ENCODE data around the gene MTHFD2. TPM values are rescaled to one million over a fixed set of nuclear protein-coding genes. Genes with fewer than 3 reads are reported as not detected.
"Not testable (repeated sequence)": the region's sequence is repeated elsewhere in the genome, so short reads cannot be mapped to it uniquely, and the experiment has no call there.

MTHFD2 gene
- polyA plus RNA-seq, 6 donors from 2014 or later: 1.4 to 8.0 (median 4.6) TPM

DNA sequence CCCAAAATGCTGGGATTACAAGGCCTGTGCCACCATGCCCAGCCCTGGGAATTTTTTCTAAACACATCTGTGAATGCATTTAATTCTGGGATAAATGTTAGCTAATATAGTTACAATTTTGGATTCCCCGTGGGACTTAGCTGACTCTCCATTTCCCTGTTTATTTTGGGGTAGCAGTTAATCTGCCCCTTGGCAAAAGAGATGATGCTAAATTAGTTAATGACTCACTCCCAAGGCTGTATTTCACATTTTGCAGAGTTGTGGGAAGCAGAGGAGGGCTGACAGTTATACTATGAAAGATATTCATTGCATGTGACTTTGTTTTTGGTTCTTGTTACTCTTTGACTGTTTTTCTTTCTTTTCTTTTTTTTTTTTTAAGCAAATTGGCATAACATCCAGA, 3.2 kb downstream of the MTHFD2 start:
- Mint-ChIP-seq H3K27me3 (no peaks in the 10 kb centered on the region), H3K4me3 (peak overlapping the region in 2 of 8 donors; percentile 40 to 83), H3K9me3 (no peaks in the 10 kb centered on the region), H3K36me3 (no peaks in the 10 kb centered on the region), H3K27ac (peak overlapping the region in 1 of 6 donors; percentile 9), H3K4me1 (peaks cover 34 to 44% (median 36%) of the 10 kb centered on the region in 3 donors)
- no peak for ATAC-seq (ENCODE audit: low read depth in 2 of 2)
- DNase-seq: no peak

DNA sequence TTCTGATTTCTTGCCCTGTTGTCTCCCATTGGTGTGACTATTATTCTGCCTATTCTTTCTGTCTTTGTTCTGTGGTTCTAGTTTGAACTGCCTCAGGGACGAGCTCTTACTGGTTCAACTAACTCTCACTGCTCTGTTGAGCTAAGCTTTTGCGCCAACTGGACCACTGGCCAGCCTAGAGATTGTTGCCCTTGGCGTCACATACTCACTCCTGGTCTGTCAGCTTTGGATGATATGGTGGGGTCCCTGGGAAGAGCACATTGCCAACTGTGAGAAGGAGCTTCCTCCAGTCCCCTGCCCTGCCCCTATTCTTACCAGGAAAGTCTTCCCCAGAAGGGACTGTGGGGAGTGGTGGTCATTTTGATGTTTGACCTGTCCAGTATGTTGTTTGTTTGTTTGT, 6.0 kb downstream of the MTHFD2 start:
- H3K4me1 Mint-ChIP-seq: peaks cover 22 to 40% (median 23%) of the 10 kb centered on the region in 3 donors
- no peak overlapping the region for H3K27ac Mint-ChIP-seq
- no peak overlapping the region for H3K4me3 Mint-ChIP-seq
- H3K9me3 Mint-ChIP-seq: no peaks in the 10 kb centered on the region
- DNase-seq: no peak
- no peaks in the 10 kb centered on the region for H3K36me3 Mint-ChIP-seq
- H3K27me3 Mint-ChIP-seq: no peaks in the 10 kb centered on the region
- ATAC-seq (ENCODE audit: low read depth in 2 of 2): no peak

DNA sequence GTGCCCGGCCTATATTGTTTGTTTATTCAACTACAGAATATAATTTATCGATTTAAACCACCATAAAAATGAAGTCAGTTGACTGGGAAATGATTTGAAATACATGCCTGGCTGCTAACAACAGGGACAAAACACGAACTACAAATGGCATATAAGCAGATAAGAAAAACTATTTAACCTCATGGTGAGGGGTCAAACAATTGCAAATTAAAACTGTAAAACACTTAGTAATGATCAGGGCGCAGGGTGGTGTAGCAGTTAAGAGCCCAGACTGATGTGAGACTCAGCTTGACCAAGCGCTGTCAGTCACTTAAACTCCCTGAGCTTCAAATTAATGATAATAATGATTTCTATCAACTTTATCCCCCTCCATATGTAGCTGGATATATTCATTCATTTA, 6.7 kb downstream of the MTHFD2 start:
- Mint-ChIP-seq H3K27me3 (no peaks in the 10 kb centered on the region), H3K27ac (peak overlapping the region in 3 of 6 donors; percentile 60 to 89 (median 79)), H3K4me1 (peaks cover 17 to 35% (median 17%) of the 10 kb centered on the region in 3 donors), H3K36me3 (no peaks in the 10 kb centered on the region), H3K9me3 (no peaks in the 10 kb centered on the region), H3K4me3 (peak overlapping the region in 5 of 8 donors; percentile 48 to 78 (median 71))
- ATAC-seq (ENCODE audit: low read depth in 2 of 2): no peak
- DNase-seq: no peak

DNA sequence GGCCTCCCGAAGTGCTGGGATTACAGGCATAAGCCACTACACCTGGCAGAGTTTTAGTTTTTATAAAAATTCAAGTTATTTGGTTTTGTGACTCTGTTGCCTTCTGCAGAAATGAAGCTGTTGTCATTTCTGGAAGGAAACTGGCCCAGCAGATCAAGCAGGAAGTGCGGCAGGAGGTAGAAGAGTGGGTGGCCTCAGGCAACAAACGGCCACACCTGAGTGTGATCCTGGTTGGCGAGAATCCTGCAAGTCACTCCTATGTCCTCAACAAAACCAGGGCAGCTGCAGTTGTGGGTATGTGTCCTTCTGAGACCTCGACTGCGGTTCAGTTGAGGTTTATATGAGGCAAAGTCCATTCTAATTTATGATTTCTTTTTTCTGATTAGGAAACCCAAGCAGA, 7.2 kb downstream of the MTHFD2 start:
- no peaks in the 10 kb centered on the region for H3K36me3 Mint-ChIP-seq
- peak overlapping the region in 5 of 6 donors; percentile 62 to 93 (median 82) for H3K27ac Mint-ChIP-seq
- H3K4me3 Mint-ChIP-seq: peak overlapping the region; percentile 4 to 78 (median 63)
- ATAC-seq (ENCODE audit: low read depth in 2 of 2): peak; percentile 39 to 46
- no peaks in the 10 kb centered on the region for H3K27me3 Mint-ChIP-seq
- peaks cover 15 to 34% (median 15%) of the 10 kb centered on the region in 3 donors for H3K4me1 Mint-ChIP-seq
- no peaks in the 10 kb centered on the region for H3K9me3 Mint-ChIP-seq
- DNase-seq: no peak

DNA sequence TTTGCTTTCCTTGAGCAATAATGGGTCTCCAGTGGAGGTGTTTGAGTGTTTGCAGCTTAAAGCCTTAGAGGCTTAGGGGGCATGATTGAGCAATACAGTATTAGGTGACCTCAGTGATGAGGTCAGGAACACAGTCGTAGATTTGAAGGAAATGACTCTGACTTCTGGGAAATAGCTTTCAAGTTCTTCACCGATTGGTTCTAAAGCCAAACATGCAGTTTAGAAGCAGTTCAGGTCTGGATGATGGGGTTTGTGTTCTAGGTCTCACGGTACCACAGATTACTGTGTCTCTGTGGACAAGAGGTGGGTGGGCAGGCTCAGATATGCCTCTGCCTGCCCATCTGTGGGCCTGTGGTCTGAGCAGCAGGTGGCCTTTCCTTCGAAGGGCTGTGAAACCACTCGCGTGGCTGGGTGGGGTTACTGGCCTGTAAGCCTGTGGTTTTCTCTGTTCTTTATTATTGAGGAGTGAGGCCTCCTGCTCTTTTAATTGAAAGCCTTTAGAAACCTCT, 7.8 kb downstream of the MTHFD2 start:
- ATAC-seq (ENCODE audit: low read depth in 2 of 2) (peak; percentile 77 to 80), DNase-seq (peak; percentile 21)
- H3K27me3 Mint-ChIP-seq: no peaks in the 10 kb centered on the region
- no peaks in the 10 kb centered on the region for H3K9me3 Mint-ChIP-seq
- no peaks in the 10 kb centered on the region for H3K36me3 Mint-ChIP-seq
- H3K27ac Mint-ChIP-seq: peak overlapping the region; percentile 79 to 93 (median 88)
- H3K4me3 Mint-ChIP-seq: peak overlapping the region; percentile 4 to 88 (median 72)
- peaks cover 15 to 34% (median 15%) of the 10 kb centered on the region in 3 donors for H3K4me1 Mint-ChIP-seq

DNA sequence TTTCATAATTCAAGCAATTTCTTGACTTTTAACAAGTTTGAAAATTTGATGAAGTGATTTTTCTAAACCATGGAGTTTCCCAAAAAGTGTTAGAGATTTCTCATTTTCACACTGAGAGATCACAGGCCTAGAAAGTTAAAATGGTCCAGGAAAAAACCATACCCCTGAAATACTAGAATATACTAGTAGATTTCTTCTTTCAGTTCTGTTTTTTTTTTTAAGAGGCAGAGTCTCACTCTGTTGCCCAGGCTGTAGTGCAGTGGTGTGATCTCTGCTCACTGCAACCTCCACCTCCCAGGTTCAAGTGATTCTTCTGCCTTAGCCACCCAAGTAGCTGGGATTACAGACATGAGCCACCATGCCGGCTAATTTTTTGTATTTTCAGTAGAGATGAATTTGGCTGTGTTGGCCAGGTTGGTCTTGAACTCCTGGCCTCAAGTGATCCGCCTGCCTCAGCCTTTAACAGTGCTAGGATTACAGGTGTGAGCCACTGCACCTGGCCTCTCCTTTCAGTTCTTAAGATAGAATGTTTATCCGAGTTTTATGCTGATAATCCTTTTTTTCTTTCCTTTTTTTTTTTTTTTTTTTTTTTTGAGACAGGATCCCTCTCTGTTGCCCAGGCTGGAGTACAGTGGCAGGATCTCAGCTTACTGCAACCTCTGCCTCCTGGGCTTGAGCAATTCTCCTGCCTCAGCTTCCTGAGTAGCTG, 14.4 kb downstream of the MTHFD2 start:
- Mint-ChIP-seq H3K27me3 (no peaks in the 10 kb centered on the region), H3K4me3 (no peak overlapping the region), H3K4me1 (peaks cover 0 to 11% (median 9%) of the 10 kb centered on the region in 3 donors), H3K36me3 (no peaks in the 10 kb centered on the region), H3K9me3 (no peaks in the 10 kb centered on the region), H3K27ac (peak overlapping the region in 1 of 6 donors; percentile 62)
- peak; percentile 54 to 56 for ATAC-seq (ENCODE audit: low read depth in 2 of 2)
- no peak for DNase-seq

DNA sequence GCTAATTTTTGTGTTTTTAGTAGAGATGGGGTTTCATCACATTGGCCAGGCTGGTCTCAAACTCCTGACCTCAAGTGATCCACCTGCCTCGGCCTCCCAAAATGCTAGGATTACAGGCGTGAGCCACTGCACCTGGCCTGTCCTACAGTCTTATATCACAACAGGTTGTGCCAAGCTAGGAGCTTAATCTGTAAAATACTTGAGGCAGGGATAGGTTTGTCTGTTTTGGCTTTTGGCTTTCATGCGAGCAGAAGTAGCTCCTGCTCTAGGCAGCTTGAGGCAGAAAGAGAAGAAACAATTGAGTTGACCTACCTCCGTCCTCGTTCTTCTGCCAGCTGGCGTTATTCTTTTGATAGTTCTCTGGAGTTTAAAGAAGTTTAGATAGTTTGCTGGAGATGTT, 17.4 kb downstream of the MTHFD2 start:
- ATAC-seq (ENCODE audit: low read depth in 2 of 2); H3K4me3 Mint-ChIP-seq; DNase-seq; H3K36me3 Mint-ChIP-seq; H3K9me3 Mint-ChIP-seq; H3K27me3 Mint-ChIP-seq: not testable (repeated sequence)
- H3K27ac Mint-ChIP-seq: peak overlapping the region in 1 of 6 donors; percentile 64
- peaks cover 0 to 11% (median 9%) of the 10 kb centered on the region in 3 donors for H3K4me1 Mint-ChIP-seq

DNA sequence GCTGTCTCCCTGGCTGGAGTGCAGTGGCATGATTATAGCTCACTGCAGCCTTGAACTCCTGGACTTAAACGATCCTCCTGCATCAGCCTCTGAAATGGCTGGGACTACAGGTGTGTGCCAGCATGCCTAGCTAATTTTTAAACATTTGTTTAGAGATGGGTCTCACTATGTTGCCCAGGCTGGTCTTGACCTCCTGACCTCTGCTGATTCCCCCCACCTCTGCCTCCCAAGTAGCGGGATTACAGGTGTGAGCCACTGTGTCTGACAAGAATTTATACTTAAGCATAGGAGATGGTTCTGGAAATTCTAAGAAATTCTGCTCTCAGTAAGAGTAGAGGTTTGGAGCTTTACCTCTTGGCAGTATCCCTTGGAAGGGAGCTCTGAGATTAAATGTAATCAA, 18.2 kb downstream of the MTHFD2 start:
- Mint-ChIP-seq H3K27ac (no peak overlapping the region), H3K4me3 (no peak overlapping the region), H3K9me3 (no peaks in the 10 kb centered on the region), H3K27me3 (no peaks in the 10 kb centered on the region), H3K36me3 (no peaks in the 10 kb centered on the region), H3K4me1 (peaks cover 0 to 11% (median 9%) of the 10 kb centered on the region in 3 donors)
- ATAC-seq (ENCODE audit: low read depth in 2 of 2): no peak
- DNase-seq: no peak

DNA sequence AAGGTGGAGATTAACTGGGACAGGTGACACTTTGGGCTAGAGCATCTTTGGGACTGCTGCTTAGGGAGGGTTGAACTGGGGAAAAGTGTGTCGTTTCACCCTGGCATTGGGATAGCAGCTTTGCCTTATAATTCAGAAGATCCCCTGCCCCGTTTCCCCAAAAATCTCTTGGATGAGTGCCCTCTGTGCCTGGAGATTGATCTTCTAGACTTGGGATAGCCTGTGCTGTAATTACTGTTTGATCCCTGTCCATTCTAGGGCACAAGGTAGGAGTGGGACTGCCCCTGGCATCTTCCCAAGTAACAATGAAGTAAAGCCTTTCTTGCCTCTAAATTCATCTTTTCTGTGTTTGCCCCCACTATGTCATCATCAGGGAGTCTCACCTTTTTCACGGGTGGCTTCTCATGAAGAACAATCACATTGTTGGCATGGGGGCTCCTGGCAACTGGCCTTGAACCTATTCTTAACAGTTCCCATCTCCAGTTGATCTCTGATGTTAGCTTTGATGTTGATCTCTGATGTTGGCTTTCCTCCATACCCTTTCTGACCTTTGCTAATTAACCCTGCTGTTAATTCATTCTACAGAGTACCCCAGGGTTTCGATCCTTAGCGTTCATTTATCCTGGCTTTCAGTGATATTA, 21.6 kb downstream of the MTHFD2 start:
- no peak for DNase-seq
- no peaks in the 10 kb centered on the region for H3K36me3 Mint-ChIP-seq
- no peaks in the 10 kb centered on the region for H3K9me3 Mint-ChIP-seq
- no peak for ATAC-seq (ENCODE audit: low read depth in 2 of 2)
- peak overlapping the region in 1 of 6 donors; percentile 28 for H3K27ac Mint-ChIP-seq
- H3K4me3 Mint-ChIP-seq: no peak overlapping the region
- no peaks in the 10 kb centered on the region for H3K4me1 Mint-ChIP-seq
- H3K27me3 Mint-ChIP-seq: no peaks in the 10 kb centered on the region

DNA sequence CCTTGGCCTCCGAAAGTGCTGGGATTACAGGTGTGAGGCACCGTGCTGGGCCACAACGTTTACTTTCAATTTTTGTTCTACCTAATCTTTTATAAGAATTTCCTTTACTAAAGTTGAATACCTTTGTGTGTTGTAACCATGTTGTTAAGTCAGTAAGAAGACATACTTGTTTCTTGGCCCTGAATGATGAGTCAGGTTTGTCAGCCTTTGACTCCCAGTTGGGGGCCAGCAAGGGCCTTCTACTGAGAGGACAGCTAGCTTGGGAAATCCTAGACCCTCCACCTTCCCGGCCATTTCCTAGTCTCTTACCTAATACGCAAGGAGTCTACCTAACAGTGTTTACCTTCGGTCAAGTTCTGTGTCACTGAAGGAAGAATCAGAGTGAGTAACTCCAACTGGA, 22.7 kb downstream of the MTHFD2 start:
- ATAC-seq (ENCODE audit: low read depth in 2 of 2) (no peak), DNase-seq (no peak)
- Mint-ChIP-seq H3K36me3 (no peaks in the 10 kb centered on the region), H3K4me3 (no peak overlapping the region), H3K27me3 (no peaks in the 10 kb centered on the region), H3K27ac (no peak overlapping the region), H3K9me3 (no peaks in the 10 kb centered on the region), H3K4me1 (no peaks in the 10 kb centered on the region)

DNA sequence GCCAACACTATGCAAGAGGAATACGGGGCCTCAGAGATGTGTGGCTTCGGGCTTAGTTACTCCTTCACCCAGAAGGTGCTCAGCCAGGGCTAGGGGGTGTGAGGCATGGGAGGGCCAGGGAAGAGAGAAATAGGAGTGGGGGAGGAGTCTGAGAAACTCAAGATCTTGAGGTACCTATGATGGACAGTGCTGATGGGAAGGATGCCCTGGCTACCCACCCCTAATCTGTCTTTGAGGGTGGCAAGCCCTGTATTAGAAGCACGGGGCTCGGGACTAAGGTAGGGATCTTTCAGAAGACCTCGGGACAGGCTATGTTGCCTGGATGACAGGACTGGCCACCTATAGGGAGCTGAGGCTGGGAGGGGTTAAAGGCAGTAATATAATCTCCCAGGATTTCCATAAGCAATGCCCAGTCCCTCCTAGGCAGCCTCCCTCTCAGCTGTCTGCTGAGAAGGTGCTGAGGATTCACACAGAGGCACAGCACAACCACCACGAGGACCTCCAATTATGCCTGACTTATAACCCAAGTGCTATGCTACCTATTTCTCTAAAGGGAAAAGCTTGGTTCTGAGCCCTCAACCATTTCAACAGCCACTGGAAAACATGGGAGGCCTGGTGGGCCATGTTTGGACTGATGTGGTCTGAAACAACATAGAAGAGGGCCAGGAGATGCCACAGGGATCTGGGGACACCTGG, 23.3 kb downstream of the MTHFD2 start:
- Mint-ChIP-seq H3K27ac (peak overlapping the region in 1 of 6 donors; percentile 66), H3K36me3 (no peaks in the 10 kb centered on the region), H3K4me3 (no peak overlapping the region), H3K9me3 (no peaks in the 10 kb centered on the region), H3K27me3 (no peaks in the 10 kb centered on the region), H3K4me1 (no peaks in the 10 kb centered on the region)
- no peak for DNase-seq
- ATAC-seq (ENCODE audit: low read depth in 2 of 2): no peak

DNA sequence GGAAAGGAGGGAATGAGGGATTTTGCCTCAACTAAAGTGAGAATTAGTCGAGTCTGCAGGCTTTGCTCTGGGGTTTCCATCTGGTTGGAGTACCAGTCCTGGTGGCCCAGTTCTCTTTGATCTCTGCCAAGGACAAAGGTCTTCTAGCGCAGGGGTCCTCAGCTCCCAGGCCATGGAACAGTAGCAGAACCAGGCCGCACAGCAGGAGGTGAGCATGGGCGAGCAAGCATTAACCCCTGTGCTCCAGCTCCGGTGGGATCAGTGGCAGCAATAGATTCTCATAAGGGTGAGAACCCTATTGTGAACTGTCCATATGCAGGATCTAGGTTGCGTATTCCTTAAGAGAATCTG, 23.9 kb downstream of the MTHFD2 start:
- ATAC-seq (ENCODE audit: low read depth in 2 of 2) (no peak), DNase-seq (no peak)
- no peaks in the 10 kb centered on the region for H3K36me3 Mint-ChIP-seq
- no peaks in the 10 kb centered on the region for H3K4me1 Mint-ChIP-seq
- no peak overlapping the region for H3K4me3 Mint-ChIP-seq
- H3K27me3 Mint-ChIP-seq: no peaks in the 10 kb centered on the region
- H3K27ac Mint-ChIP-seq: peak overlapping the region in 1 of 6 donors; percentile 9
- no peaks in the 10 kb centered on the region for H3K9me3 Mint-ChIP-seq

DNA sequence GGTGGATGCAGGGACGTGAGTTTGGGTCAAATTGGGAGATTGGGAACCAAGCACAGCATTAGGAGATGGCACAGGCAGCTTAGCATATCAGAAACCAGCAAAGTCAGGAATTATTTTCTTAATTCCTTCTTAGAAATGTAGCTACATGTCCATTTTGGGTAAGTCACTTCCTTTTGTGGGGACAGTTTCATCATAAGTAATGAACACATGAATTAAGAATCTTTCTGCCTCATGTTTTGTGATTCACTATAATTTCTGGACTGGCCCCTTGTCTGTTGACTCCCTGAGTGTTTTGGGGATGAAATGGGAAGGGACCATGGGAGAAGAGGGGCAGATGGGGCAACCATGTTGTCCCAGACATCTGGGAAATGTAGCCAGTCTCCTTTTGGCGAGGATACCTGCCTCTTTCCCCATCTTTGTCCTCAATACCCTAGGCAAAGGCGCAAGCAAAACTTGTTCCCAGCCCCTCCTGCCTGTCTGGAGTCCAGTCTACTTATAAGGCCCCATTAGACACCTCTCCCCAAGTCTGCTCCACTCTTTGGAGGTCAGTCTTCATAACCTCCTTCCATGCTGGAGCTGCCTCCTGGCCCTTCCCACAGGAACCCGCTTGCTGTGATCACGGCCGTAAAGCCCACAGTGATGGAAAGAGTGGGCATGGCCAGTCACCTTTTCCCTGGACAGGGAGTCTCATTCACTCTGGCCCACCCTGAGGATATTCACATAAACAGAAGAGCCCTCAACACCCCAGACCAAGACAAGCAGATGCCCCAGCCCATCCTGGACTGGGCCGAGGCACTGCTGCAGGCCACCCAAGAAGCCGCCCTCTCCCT, 25.7 kb downstream of the MTHFD2 start:
- Mint-ChIP-seq H3K9me3 (no peaks in the 10 kb centered on the region), H3K4me1 (peaks cover 0 to 5% (median 0%) of the 10 kb centered on the region in 3 donors), H3K4me3 (no peak overlapping the region), H3K36me3 (no peaks in the 10 kb centered on the region), H3K27me3 (no peaks in the 10 kb centered on the region), H3K27ac (peak overlapping the region in 1 of 6 donors; percentile 74)
- DNase-seq (no peak), ATAC-seq (ENCODE audit: low read depth in 2 of 2) (no peak)
